Mucosa of gallbladder (tissue), 1 donor: ENCODE measurements around the gene AFTPH. TPM values are rescaled to one million over a fixed set of nuclear protein-coding genes. Genes with fewer than 3 reads are reported as not detected.

Experiments used
- DNase-seq: peaks from one replicate; pipeline ENCODE4 v3.0.0-alpha.2; 2020; ENCODE audit warnings: low spot score
- total RNA-seq: library from RNA; stranded (reverse); gene quantifications from one replicate; pipeline ENCODE4 v1.2.1, GENCODE V29; 2021
- donor health status: DM: no; HTN: no; CAD: no.

AFTPH gene
- total RNA-seq = 62.4 TPM

- peak; percentile 99 for DNase-seq
These were observed at the start of gene AFTPH for GRCh38 chr2:64523666-64524603. TSS of gene AFTPH (plus strand) at chr2:64524328. CDS start at chr2:64551475, 27,147 bp downstream.

GRCh38 chr2:64474636-64475035 is 49.5 kb upstream of the AFTPH start:
- DNase-seq = no peak

- DNase-seq = no peak
These were observed 47.1 kb upstream of the AFTPH start for GRCh38 chr2:64477037-64477436.

- no peak for DNase-seq
These were observed 46.1 kb upstream of the AFTPH start for GRCh38 chr2:64477979-64478378.

- no peak for DNase-seq
These were observed 45.5 kb upstream of the AFTPH start for GRCh38 chr2:64478502-64479230.

- DNase-seq = no peak
These were observed 44.6 kb upstream of the AFTPH start for GRCh38 chr2:64479259-64480117.

GRCh38 chr2:64481665-64482064 is 42.5 kb upstream of the AFTPH start:
- DNase-seq = no peak

GRCh38 chr2:64482243-64482642 is 41.9 kb upstream of the AFTPH start:
- DNase-seq = no peak

GRCh38 chr2:64482765-64483504 is 41.2 kb upstream of the AFTPH start:
- DNase-seq = peak; percentile 77

- no peak for DNase-seq
These were observed 38.8 kb upstream of the AFTPH start for GRCh38 chr2:64485331-64485730.

- no peak for DNase-seq
These were observed 38.2 kb upstream of the AFTPH start for GRCh38 chr2:64485961-64486360.

- DNase-seq = no peak
These were observed 36.7 kb upstream of the AFTPH start for GRCh38 chr2:64487256-64488049.

GRCh38 chr2:64488050-64488974 is 35.8 kb upstream of the AFTPH start:
- peak; percentile 60 for DNase-seq

GRCh38 chr2:64489081-64489751 is 34.9 kb upstream of the AFTPH start:
- no peak for DNase-seq

- DNase-seq = no peak
These were observed 32.7 kb upstream of the AFTPH start for GRCh38 chr2:64491426-64491825.

GRCh38 chr2:64492272-64492671 is 31.9 kb upstream of the AFTPH start:
- no peak for DNase-seq

- no peak for DNase-seq
These were observed 31.3 kb upstream of the AFTPH start for GRCh38 chr2:64492821-64493220.

- no peak for DNase-seq
These were observed 30.3 kb upstream of the AFTPH start for GRCh38 chr2:64493788-64494187.

- DNase-seq = no peak
These were observed 25.7 kb upstream of the AFTPH start for GRCh38 chr2:64498438-64498837.
